Gastroesophageal sphincter (tissue), 3 donors: Measurements from ENCODE around the gene UNC5A.

Experiments used
- POLR2A ChIP-seq, 2 donors: fragments of 450-650 bp; IDR thresholded peaks; one replicate each; pipeline ENCODE4 v1.6.1; 2017; ENCODE audit warnings: antibody characterized with exemption in 2 of 2, mild to moderate bottlenecking in 2 of 2, moderate library complexity in 1 of 2
- POLR2AphosphoS5 ChIP-seq: sonication (generic); formaldehyde crosslinking; IDR thresholded peaks from one replicate; pipeline ENCODE4 v1.6.1; 2017; ENCODE audit warnings: antibody characterized with exemption
- TF ChIP-seq, protein P1 (sequence below), 4 experiments: fragments of 200-600 bp in 2 of 4; fragments of 450-650 bp in 2 of 4; sonication (generic) in 1 of 4; IDR thresholded peaks; one replicate each; pipeline ENCODE4 v1.5.1; 2017 to 2019; ENCODE audit warnings: antibody characterized with exemption in 4 of 4, mild to moderate bottlenecking in 2 of 4, moderate library complexity in 2 of 4

DNA sequence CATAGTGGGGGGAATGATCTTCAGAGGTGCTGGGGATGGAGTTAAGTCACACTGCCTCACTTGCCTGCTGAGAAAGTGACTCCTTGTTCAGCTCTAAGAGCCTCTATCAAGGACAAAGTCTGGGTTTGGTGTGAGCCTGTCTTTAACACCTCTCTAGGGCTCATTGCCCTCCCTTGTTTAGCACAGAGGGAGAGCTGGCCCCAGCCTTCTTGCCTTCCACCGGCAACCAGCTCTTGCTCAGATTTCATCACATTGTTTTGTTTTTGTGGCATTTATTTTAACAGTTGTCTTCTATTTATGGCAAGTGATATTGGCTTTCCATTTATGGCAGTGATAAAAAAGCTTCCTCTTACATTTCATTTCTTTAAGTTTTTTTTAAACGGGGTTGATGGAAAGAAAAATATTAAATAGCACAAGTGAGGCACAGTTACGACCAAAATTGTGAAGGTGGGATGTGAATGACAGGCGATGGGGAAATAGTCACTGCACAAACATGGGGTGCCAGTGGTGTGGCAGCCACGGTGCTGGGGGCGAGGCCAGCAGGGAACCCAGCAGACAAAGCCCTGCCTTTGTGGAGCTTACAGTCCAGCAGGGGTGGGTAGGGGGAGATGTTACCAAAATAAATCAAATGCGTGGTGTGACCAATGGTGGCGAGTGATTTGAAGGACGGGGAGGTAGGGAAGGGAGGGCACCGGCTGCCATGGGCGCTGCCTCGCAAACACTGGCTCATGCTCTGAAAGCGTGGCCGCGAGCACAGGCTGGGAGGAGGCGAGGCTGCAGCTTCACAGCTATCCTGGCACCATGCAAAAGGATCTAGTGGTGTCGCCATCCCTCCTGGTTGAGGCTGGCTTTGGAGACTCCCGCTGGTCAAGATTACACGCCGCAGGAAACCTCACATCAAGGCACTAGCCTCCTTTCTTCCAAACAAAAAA is 21.2 kb upstream of the UNC5A start:
- TF ChIP-seq, protein P1, sequence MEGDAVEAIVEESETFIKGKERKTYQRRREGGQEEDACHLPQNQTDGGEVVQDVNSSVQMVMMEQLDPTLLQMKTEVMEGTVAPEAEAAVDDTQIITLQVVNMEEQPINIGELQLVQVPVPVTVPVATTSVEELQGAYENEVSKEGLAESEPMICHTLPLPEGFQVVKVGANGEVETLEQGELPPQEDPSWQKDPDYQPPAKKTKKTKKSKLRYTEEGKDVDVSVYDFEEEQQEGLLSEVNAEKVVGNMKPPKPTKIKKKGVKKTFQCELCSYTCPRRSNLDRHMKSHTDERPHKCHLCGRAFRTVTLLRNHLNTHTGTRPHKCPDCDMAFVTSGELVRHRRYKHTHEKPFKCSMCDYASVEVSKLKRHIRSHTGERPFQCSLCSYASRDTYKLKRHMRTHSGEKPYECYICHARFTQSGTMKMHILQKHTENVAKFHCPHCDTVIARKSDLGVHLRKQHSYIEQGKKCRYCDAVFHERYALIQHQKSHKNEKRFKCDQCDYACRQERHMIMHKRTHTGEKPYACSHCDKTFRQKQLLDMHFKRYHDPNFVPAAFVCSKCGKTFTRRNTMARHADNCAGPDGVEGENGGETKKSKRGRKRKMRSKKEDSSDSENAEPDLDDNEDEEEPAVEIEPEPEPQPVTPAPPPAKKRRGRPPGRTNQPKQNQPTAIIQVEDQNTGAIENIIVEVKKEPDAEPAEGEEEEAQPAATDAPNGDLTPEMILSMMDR (IDR thresholded peaks at IDR 0.05): no peak
- no peak for TF ChIP-seq POLR2A (IDR thresholded peaks at IDR 0.05)
- TF ChIP-seq POLR2AphosphoS5: no peak
